WERI-Rb-1 (cell line): ENCODE data around the gene CACNA1I.

ENCODE experiments used
- DNase-seq: peaks from one replicate; pipeline ENCODE4 v3.0.0-alpha.2; 2020
- H3K27ac ChIP-seq: fragments of 250-450 bp; sonication (Bioruptor Pico); 2 replicates; pipeline ENCODE4 v1.5.1; 2020; ENCODE audit warnings: mild to moderate bottlenecking, moderate library complexity
- H3K27me3 ChIP-seq: fragments of 250-450 bp; sonication (Bioruptor Pico); 2 replicates; pipeline ENCODE4 v1.5.1; 2021; ENCODE audit warnings: mild to moderate bottlenecking, low read depth, moderate library complexity; ENCODE audit not compliant: insufficient read depth, severe bottlenecking
- H3K36me3 ChIP-seq: fragments of 250-450 bp; sonication (Bioruptor Pico); 2 replicates; pipeline ENCODE4 v1.5.1; 2020; ENCODE audit warnings: mild to moderate bottlenecking, moderate library complexity
- H3K4me3 ChIP-seq: 2 replicates; pipeline ENCODE4 v1.5.1; 2011; ENCODE audit warnings: low read depth, mild to moderate bottlenecking, control low read depth, low read length
- H3K9me3 ChIP-seq: fragments of 250-450 bp; sonication (Bioruptor Pico); 2 replicates; pipeline ENCODE4 v1.5.1; 2021; ENCODE audit warnings: mild to moderate bottlenecking, moderate library complexity; ENCODE audit not compliant: severe bottlenecking
- CTCF ChIP-seq: IDR thresholded peaks from 2 replicates; pipeline ENCODE4 v1.5.1; 2011; ENCODE audit warnings: low read depth, mild to moderate bottlenecking, control low read depth, inconsistent platforms, low read length

CACNA1I gene

GRCh38 chr22:39575552-39575825 is 4.9 kb downstream of the CACNA1I start:
- Histone ChIP-seq H3K4me3 (no peak overlapping the region), H3K27me3 (no peaks in the 10 kb centered on the region), H3K27ac (no peak overlapping the region), H3K9me3 (no peaks in the 10 kb centered on the region), H3K36me3 (no peaks in the 10 kb centered on the region)
- no peak for TF ChIP-seq CTCF
- DNase-seq: no peak

GRCh38 chr22:39576027-39576426 is 5.5 kb downstream of the CACNA1I start:
- no peak for TF ChIP-seq CTCF
- Histone ChIP-seq H3K27ac (no peak overlapping the region), H3K36me3 (no peaks in the 10 kb centered on the region), H3K4me3 (no peak overlapping the region), H3K27me3 (no peaks in the 10 kb centered on the region), H3K9me3 (no peaks in the 10 kb centered on the region)
- DNase-seq: no peak

- Histone ChIP-seq H3K36me3 (no peaks in the 10 kb centered on the region), H3K27ac (no peak overlapping the region), H3K27me3 (no peaks in the 10 kb centered on the region), H3K9me3 (no peaks in the 10 kb centered on the region), H3K4me3 (no peak overlapping the region)
- no peak for DNase-seq
- TF ChIP-seq CTCF: no peak
These were observed 6.8 kb downstream of the CACNA1I start for GRCh38 chr22:39577366-39577765.

- no peak for TF ChIP-seq CTCF
- H3K36me3 ChIP-seq: no peaks in the 10 kb centered on the region
- DNase-seq: no peak
- H3K27ac ChIP-seq: no peak overlapping the region
- H3K4me3 ChIP-seq: no peak overlapping the region
- H3K9me3 ChIP-seq: no peaks in the 10 kb centered on the region
- H3K27me3 ChIP-seq: no peaks in the 10 kb centered on the region
These were observed 7.3 kb downstream of the CACNA1I start for GRCh38 chr22:39577900-39578299.

- Histone ChIP-seq H3K4me3 (no peak overlapping the region), H3K9me3 (no peaks in the 10 kb centered on the region), H3K27me3 (no peaks in the 10 kb centered on the region), H3K36me3 (no peaks in the 10 kb centered on the region), H3K27ac (no peak overlapping the region)
- no peak for DNase-seq
- no peak for TF ChIP-seq CTCF
These were observed 9.5 kb downstream of the CACNA1I start for GRCh38 chr22:39580006-39580441.

GRCh38 chr22:39580795-39581194 is 10.2 kb downstream of the CACNA1I start:
- no peaks in the 10 kb centered on the region for H3K36me3 ChIP-seq
- H3K4me3 ChIP-seq: no peak overlapping the region
- no peak for TF ChIP-seq CTCF
- no peak for DNase-seq
- H3K27me3 ChIP-seq: no peaks in the 10 kb centered on the region
- H3K9me3 ChIP-seq: no peaks in the 10 kb centered on the region
- H3K27ac ChIP-seq: no peak overlapping the region
